PFSK-1 (cell line): ENCODE measurements around the gene MRFAP1.
A peak's percentile ranks its signal among the peaks of the same experiment; 100 is the strongest.

Source experiments
- FOXP2 ChIP-seq: optimal IDR thresholded peaks from 2 replicates; pipeline ENCODE3; 2011; ENCODE audit warnings: borderline replicate concordance, control low read depth, inconsistent platforms; ENCODE audit not compliant: insufficient read depth; ENCODE audit errors: extremely low read length, extremely low read depth
- POLR2AphosphoS5 ChIP-seq: IDR thresholded peaks from 2 replicates; pipeline ENCODE4 v1.6.1; 2012; ENCODE audit warnings: low read depth, mild to moderate bottlenecking, control low read depth, low read length, moderate library complexity
- SIN3A ChIP-seq: IDR thresholded peaks from 2 replicates; pipeline ENCODE4 v1.6.1; 2012; ENCODE audit warnings: mild to moderate bottlenecking, low read length, moderate library complexity, borderline replicate concordance; ENCODE audit not compliant: insufficient read depth
- TAF1 ChIP-seq: IDR thresholded peaks from 2 replicates; pipeline ENCODE4 v1.6.1; 2012; ENCODE audit warnings: low read length, control low read depth, borderline replicate concordance; ENCODE audit not compliant: insufficient read depth
- TF ChIP-seq, protein P1 (sequence below), 2 experiments: IDR thresholded peaks; 2 replicates each; pipeline versions ENCODE4 v1.6.1 to v1.8.0; 2011 to 2012; ENCODE audit warnings: low read depth in 2 of 2, low read length in 2 of 2, control low read depth in 1 of 2, inconsistent platforms in 1 of 2, mild to moderate bottlenecking in 1 of 2, moderate library complexity in 1 of 2; ENCODE audit not compliant: insufficient read depth in 1 of 2

The MRFAP1 gene

DNA sequence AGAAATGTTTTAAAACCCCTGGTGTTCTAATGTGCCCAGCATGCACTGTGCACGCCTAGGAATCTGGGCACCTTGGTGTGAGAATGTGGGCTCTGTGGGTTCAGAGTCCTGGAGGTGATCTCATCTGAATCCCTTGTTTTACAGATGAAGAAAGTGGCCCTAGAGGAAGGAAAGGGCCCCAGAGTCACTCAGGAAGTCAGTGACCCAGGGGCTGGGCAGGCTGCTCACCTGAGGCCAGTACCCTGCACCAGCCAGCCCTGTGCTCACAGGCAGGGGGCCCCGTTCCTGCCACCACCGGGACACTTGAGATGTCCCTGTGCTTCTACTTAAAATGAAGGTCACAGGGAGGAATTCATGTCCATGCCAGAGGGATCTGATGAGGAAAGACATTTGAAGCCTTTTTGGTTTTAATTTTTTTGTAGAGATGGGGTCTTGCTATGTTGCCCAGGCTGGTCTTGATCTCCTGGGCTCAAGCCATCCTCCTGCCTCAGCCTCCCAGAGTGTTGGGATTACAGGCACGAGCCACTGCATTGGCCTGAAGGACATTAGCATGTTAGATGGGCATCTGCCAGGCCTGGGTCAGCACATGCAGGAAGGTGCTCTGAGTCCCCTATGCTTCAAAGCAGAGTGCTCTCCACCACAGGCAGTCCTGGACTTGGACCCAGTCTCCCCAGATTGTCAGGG is 45.8 kb downstream of the MRFAP1 start:
- no peak for TF ChIP-seq POLR2AphosphoS5
- TF ChIP-seq, protein P1, sequence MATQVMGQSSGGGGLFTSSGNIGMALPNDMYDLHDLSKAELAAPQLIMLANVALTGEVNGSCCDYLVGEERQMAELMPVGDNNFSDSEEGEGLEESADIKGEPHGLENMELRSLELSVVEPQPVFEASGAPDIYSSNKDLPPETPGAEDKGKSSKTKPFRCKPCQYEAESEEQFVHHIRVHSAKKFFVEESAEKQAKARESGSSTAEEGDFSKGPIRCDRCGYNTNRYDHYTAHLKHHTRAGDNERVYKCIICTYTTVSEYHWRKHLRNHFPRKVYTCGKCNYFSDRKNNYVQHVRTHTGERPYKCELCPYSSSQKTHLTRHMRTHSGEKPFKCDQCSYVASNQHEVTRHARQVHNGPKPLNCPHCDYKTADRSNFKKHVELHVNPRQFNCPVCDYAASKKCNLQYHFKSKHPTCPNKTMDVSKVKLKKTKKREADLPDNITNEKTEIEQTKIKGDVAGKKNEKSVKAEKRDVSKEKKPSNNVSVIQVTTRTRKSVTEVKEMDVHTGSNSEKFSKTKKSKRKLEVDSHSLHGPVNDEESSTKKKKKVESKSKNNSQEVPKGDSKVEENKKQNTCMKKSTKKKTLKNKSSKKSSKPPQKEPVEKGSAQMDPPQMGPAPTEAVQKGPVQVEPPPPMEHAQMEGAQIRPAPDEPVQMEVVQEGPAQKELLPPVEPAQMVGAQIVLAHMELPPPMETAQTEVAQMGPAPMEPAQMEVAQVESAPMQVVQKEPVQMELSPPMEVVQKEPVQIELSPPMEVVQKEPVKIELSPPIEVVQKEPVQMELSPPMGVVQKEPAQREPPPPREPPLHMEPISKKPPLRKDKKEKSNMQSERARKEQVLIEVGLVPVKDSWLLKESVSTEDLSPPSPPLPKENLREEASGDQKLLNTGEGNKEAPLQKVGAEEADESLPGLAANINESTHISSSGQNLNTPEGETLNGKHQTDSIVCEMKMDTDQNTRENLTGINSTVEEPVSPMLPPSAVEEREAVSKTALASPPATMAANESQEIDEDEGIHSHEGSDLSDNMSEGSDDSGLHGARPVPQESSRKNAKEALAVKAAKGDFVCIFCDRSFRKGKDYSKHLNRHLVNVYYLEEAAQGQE (IDR thresholded peaks at IDR 0.05; ENCODE audit: insufficient read depth in 1 of 2, low read depth in 2 of 2, low read length in 2 of 2), result no peak
- TF ChIP-seq FOXP2, result no peak
- no peak for TF ChIP-seq TAF1
- no peak for TF ChIP-seq SIN3A

DNA sequence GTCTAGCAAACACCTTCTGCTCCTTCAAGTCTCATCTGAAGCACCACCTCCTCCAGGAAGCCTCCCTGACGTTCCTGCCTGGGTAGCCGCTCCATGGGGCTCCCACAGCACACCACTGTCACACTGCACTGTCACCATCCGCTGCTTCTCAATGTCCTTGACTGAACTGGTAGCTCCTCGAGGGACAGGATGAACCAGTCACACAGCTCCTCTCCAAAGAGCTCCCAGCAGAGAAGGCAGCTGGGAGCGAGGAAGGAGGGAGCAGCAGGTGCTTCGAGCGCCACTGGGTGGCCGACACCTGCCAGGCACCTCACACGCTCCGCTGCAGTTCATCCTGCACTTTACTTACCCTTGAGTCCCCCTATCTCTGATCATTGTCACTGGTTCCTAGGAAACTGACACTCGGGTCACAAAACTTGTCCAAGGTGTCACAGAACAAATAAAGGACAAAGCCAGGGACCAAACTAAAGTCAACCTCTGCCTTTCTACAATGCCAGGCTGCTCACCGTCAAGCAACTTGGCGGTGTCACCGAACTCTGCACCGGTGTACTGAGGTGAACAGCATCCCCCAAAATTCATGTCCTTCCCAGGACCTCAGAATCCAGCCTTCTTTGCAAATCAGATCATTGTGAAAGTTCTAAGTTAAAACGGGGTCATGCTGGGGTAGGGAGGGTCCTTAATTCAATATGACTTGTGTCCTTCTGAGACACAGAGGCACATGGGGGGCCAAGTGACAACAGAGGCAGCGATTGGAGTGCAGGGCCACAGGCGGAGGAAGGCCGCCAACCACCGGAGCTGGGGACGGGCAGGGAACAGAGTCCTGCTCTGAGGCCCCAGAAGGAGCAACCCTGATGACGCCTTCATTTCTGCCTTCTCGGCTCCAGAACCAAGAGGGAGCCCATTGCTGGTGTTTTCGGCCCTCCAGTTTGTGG is 47.7 kb downstream of the MRFAP1 start:
- TF ChIP-seq SIN3A (no peak), FOXP2 (no peak), TAF1 (no peak), POLR2AphosphoS5 (no peak)
- TF ChIP-seq, protein P1 (IDR thresholded peaks at IDR 0.05; ENCODE audit: insufficient read depth in 1 of 2, low read depth in 2 of 2, low read length in 2 of 2), result no peak

DNA sequence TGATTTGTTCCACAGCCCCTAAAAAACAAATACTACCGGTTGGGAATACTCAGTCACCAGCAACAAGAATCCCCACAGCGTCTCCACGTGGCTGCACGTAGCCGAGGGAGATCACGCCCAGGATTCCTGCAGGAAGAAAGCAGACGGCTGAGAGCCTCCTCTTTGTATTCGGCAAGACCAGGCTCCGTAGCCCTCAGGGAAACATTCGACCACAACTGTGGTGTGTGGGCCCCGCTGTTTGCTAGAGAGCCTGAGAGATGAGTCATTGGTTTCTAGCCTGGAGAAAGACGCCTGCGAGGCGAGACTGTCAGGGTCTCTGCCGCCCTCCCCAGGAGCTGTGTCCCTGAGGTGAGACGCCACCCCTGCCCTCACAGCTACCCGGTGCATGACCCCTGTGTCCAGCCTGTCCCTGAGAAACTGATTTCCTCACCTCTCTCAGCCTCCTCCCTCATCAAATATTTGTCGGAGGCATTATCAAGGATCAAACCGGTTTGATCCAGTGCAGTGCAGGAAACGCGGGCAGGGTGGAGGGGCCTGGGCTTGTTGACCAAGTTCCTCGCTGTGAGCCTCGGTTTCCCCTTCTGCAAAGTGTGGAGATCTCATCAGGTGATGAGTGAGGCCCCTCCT is 48.5 kb downstream of the MRFAP1 start:
- TF ChIP-seq SIN3A, result 0 out of 2 replicates have a peak, but pooled peaks have one; percentile 49
- TF ChIP-seq FOXP2, result no peak
- TF ChIP-seq, protein P1 (IDR thresholded peaks at IDR 0.05; ENCODE audit: insufficient read depth in 1 of 2, low read depth in 2 of 2, low read length in 2 of 2), result no peak
- no peak for TF ChIP-seq TAF1
- TF ChIP-seq POLR2AphosphoS5, result 0 out of 2 replicates have a peak, but pooled peaks have one; percentile 33

DNA sequence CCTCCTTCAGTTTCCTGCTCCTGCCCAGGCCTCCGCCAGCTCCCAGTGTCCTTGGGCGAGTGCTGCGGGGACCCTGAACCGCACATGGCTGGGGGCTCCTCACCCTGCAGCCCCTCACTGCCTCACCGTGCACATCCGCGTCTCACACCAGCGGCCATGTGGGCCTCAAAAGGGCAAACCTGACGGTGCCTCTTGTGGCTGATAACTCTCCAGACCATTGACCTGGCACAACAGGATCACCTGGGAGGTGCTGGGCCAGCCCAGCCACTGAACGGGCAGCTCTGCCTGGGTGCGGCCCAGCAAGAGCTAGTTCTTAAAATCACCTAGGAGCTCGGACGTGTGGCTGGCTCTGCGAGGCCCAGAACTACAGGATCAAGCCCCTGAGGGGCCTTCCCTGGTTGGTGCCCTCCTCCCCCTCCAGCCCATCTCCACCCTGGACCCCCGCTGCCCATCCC is 49.0 kb downstream of the MRFAP1 start:
- no peak for TF ChIP-seq POLR2AphosphoS5
